Trophoblast cell (in vitro differentiated cells and primary cell): ENCODE data around the gene TMEM38B.
"Not testable (repeated sequence)": the region's sequence is repeated elsewhere in the genome, so short reads cannot be mapped to it uniquely, and the experiment has no call there.

Experiments
- DNase-seq, 2 donors: peaks; one replicate each; pipeline ENCODE4 v3.0.0-alpha.2; 2016
- H2AFZ ChIP-seq: 2 replicates; pipeline ENCODE4 v1.6.1; 2013; ENCODE audit warnings: low read length, moderate library complexity, mild to moderate bottlenecking; ENCODE audit not compliant: insufficient read depth, poor library complexity
- H2AK5ac ChIP-seq: 2 replicates; pipeline ENCODE4 v1.6.1; 2013; ENCODE audit warnings: mild to moderate bottlenecking, low read length
- H2BK120ac ChIP-seq: 2 replicates; pipeline ENCODE4 v1.6.1; 2013; ENCODE audit warnings: low read length, mild to moderate bottlenecking, moderate library complexity; ENCODE audit not compliant: insufficient read depth, poor library complexity
- H2BK12ac ChIP-seq: 2 replicates; pipeline ENCODE4 v1.6.1; 2013; ENCODE audit warnings: mild to moderate bottlenecking, low read length, moderate library complexity
- H2BK5ac ChIP-seq: 2 replicates; pipeline ENCODE4 v1.6.1; 2013; ENCODE audit warnings: low read length, low read depth, moderate library complexity, mild to moderate bottlenecking; ENCODE audit not compliant: poor library complexity
- H3K14ac ChIP-seq: 2 replicates; pipeline ENCODE4 v1.6.1; 2013; ENCODE audit warnings: mild to moderate bottlenecking, low read length
- H3K18ac ChIP-seq: 2 replicates; pipeline ENCODE4 v1.6.1; 2013; ENCODE audit warnings: mild to moderate bottlenecking, low read length
- H3K23ac ChIP-seq: 2 replicates; pipeline ENCODE4 v1.6.1; 2013; ENCODE audit warnings: low read length
- H3K27ac ChIP-seq: 2 replicates; pipeline ENCODE4 v1.5.1; 2013; ENCODE audit warnings: low read depth, mild to moderate bottlenecking, inconsistent platforms, low read length, moderate library complexity
- H3K27me3 ChIP-seq: 2 replicates; pipeline ENCODE4 v1.6.1; 2013; ENCODE audit warnings: inconsistent platforms, mild to moderate bottlenecking, low read length, moderate library complexity; ENCODE audit not compliant: insufficient read depth
- H3K36me3 ChIP-seq, 2 experiments: 1 replicate in 1 of 2; 2 replicates in 1 of 2; pipeline ENCODE4 v1.6.1; 2013; ENCODE audit warnings: low read length in 2 of 2, mild to moderate bottlenecking in 2 of 2, moderate library complexity in 1 of 2; ENCODE audit not compliant: insufficient read depth in 2 of 2, control insufficient read depth in 1 of 2
- H3K4ac ChIP-seq: 2 replicates; pipeline ENCODE4 v1.6.1; 2013; ENCODE audit warnings: low read depth, mild to moderate bottlenecking, low read length, moderate library complexity
- H3K4me1 ChIP-seq, 2 experiments: 1 replicate in 1 of 2; 2 replicates in 1 of 2; pipeline ENCODE4 v1.6.1; 2013; ENCODE audit warnings: low read length in 2 of 2, mild to moderate bottlenecking in 2 of 2, moderate library complexity in 1 of 2; ENCODE audit not compliant: insufficient read depth in 2 of 2, control insufficient read depth in 1 of 2
- H3K4me2 ChIP-seq: 2 replicates; pipeline ENCODE4 v1.6.1; 2013; ENCODE audit warnings: inconsistent platforms, mild to moderate bottlenecking, low read length, moderate library complexity
- H3K4me3 ChIP-seq: 2 replicates; pipeline ENCODE4 v1.5.1; 2013; ENCODE audit warnings: mild to moderate bottlenecking, low read depth, low read length, inconsistent platforms
- H3K79me1 ChIP-seq: one replicate; pipeline ENCODE4 v1.6.1; 2013; ENCODE audit warnings: low read length
- H3K79me2 ChIP-seq: 2 replicates; pipeline ENCODE4 v1.6.1; 2013; ENCODE audit warnings: low read length, mild to moderate bottlenecking; ENCODE audit not compliant: control insufficient read depth, insufficient read depth, poor library complexity
- H3K9ac ChIP-seq: 2 replicates; pipeline ENCODE4 v1.6.1; 2013; ENCODE audit warnings: mild to moderate bottlenecking, low read length
- H3K9me3 ChIP-seq: 2 replicates; pipeline ENCODE4 v1.6.1; 2013; ENCODE audit warnings: low read depth, mild to moderate bottlenecking, control low read depth, inconsistent platforms, low read length; ENCODE audit not compliant: insufficient read depth
- H4K12ac ChIP-seq: 2 replicates; pipeline ENCODE4 v1.6.1; 2013; ENCODE audit warnings: low read depth, mild to moderate bottlenecking, low read length, moderate library complexity
- H4K8ac ChIP-seq: 2 replicates; pipeline ENCODE4 v1.6.1; 2013; ENCODE audit warnings: low read depth, mild to moderate bottlenecking, low read length, moderate library complexity
- H4K91ac ChIP-seq: one replicate; pipeline ENCODE4 v1.6.1; 2013; ENCODE audit warnings: low read depth, mild to moderate bottlenecking, low read length, moderate library complexity
- WGBS: extraction: QIAGEN DNeasy Blood & Tissue Kit; methylation state at CpG from one replicate; pipeline ENCODE4 v1.1.7; 2013; ENCODE audit warnings: missing lambda C conversion rate; ENCODE audit not compliant: insufficient read length, insufficient coverage; ENCODE audit errors: extremely low coverage; 5-methylcytosine and 5-hydroxymethylcytosine counted together

TMEM38B gene

DNA sequence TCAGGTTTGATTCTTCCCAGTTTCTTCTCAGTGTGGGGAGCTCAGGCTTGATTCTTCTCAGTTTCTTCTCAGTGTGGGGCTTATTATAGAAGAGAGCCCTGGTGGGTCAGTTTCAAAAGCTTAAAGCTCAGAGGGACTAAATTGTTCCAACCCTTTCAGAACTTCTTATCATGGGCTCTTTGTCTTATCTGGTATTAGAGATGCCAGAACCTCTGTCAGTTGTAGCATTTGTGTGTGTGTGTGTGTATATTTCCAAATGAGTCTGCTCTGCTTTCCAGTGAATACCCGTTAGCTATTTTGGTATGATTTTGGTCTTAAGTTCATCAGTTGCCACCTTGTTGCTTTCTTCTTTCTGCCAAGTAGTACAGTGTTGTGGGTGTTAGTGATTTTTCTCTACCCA, 21.8 kb downstream of the TMEM38B start:
- Histone ChIP-seq H3K9ac (no peak overlapping the region), H3K9me3 (peaks cover 2% of the 10 kb centered on the region), H3K4me2 (no peak overlapping the region), H3K14ac (no peak overlapping the region), H3K27me3 (no peaks in the 10 kb centered on the region), H3K4ac (no peak overlapping the region), H4K91ac (no peak overlapping the region), H3K79me1 (no peaks in the 10 kb centered on the region), H4K12ac (no peak overlapping the region), H3K4me3 (no peak overlapping the region), H3K36me3 (no peaks in the 10 kb centered on the region), H3K18ac (no peak overlapping the region), H3K23ac (no peak overlapping the region), H3K79me2 (no peaks in the 10 kb centered on the region), H2AFZ (no peak overlapping the region), H4K8ac (no peak overlapping the region), H3K27ac (no peak overlapping the region), H2AK5ac (no peak overlapping the region), H2BK12ac (no peak overlapping the region), H3K4me1 (no peaks in the 10 kb centered on the region), H2BK120ac (no peak overlapping the region), H2BK5ac (no peak overlapping the region)
- no CpG with 5 or more reads among the region's 1 CpG for WGBS
- no peak for DNase-seq

DNA sequence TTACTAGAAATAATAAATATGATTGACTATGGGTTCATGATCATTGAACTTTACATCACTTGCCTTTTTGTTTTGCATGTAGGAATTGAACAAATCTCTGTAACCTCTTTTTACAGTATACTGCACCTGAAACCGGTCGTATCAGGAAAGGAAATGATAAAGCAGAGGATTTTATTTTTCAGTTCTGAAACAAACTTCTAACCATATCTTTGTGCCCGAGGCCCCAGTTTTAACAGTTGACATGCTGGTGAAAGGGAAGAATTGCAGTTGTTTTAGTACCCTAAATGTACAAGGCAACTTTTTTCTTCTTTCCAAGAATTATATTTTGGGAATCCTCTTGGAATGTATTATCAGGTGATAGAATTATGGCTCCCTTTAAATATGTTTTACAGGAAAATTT, 27.8 kb downstream of the TMEM38B start:
- Histone ChIP-seq H3K4me1 (no peaks in the 10 kb centered on the region), H3K79me2 (no peaks in the 10 kb centered on the region), H2BK120ac (no peak overlapping the region), H3K9ac (no peak overlapping the region), H4K12ac (no peak overlapping the region), H3K4me3 (no peak overlapping the region), H3K27ac (no peak overlapping the region), H2AK5ac (no peak overlapping the region), H3K14ac (no peak overlapping the region), H3K9me3 (no peaks in the 10 kb centered on the region), H2BK12ac (no peak overlapping the region), H3K79me1 (no peaks in the 10 kb centered on the region), H3K4me2 (no peak overlapping the region), H3K27me3 (no peaks in the 10 kb centered on the region), H4K91ac (no peak overlapping the region), H3K23ac (no peak overlapping the region), H3K18ac (no peak overlapping the region), H2AFZ (no peak overlapping the region), H2BK5ac (no peak overlapping the region), H3K36me3 (no peaks in the 10 kb centered on the region), H4K8ac (no peak overlapping the region), H3K4ac (no peak overlapping the region)
- no peak for DNase-seq
- WGBS: no CpG with 5 or more reads among the region's 3 CpGs

DNA sequence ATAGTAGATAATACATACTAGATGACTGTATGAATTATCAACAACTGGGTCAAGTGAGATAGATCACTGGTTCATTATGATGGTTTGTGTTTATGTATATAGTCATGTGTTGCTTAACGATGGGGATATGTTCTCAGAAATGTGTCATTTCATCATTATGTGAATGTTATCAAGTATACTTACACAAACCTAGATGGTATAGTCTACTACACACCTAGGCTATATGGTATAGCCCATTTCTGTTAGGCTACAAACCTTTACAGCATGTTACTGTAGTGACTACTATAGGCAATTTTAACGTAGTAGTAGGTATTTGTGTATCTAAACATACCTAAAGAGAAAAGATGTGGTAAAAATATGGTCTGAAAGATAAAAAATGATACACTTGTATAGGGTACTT, 31.0 kb downstream of the TMEM38B start:
- no CpG with 5 or more reads among the region's 2 CpGs for WGBS
- no peak overlapping the region for H3K14ac ChIP-seq
- H4K91ac ChIP-seq: no peak overlapping the region
- H3K4me3 ChIP-seq: no peak overlapping the region
- no peaks in the 10 kb centered on the region for H3K4me1 ChIP-seq
- no peak overlapping the region for H2AFZ ChIP-seq
- H3K4me2 ChIP-seq: no peak overlapping the region
- H3K79me1 ChIP-seq: no peaks in the 10 kb centered on the region
- no peak overlapping the region for H3K4ac ChIP-seq
- H2BK120ac ChIP-seq: no peak overlapping the region
- H3K9ac ChIP-seq: no peak overlapping the region
- H4K8ac ChIP-seq: no peak overlapping the region
- no peak overlapping the region for H4K12ac ChIP-seq
- no peak overlapping the region for H3K27ac ChIP-seq
- H3K23ac ChIP-seq: no peak overlapping the region
- H3K27me3 ChIP-seq: no peaks in the 10 kb centered on the region
- H3K9me3 ChIP-seq: no peaks in the 10 kb centered on the region
- no peaks in the 10 kb centered on the region for H3K36me3 ChIP-seq
- no peak for DNase-seq
- H2BK12ac ChIP-seq: no peak overlapping the region
- no peaks in the 10 kb centered on the region for H3K79me2 ChIP-seq
- H3K18ac ChIP-seq: no peak overlapping the region
- no peak overlapping the region for H2BK5ac ChIP-seq
- H2AK5ac ChIP-seq: no peak overlapping the region

DNA sequence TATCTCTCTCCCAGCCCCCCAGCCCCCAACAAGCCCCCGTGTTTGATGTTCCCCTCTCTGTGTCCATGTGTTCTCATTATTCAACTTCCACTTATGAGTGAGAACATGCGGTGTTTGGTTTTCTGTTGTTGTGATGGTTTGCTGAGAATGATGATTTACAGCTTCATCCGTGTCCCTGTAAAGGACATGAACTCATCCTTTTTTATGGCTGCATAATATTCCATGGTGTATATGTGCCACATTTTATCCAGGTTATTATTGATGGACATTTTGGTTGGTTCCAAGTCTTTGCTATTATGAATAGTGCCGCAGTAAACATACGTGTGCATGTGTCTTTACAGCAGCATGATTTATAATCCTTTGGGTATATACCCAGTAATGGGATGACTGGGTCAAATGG, 33.9 kb downstream of the TMEM38B start:
- H3K27me3 ChIP-seq, H3K27ac ChIP-seq, H2BK5ac ChIP-seq, H4K12ac ChIP-seq, H2BK120ac ChIP-seq, H3K18ac ChIP-seq, H2AK5ac ChIP-seq, H3K9ac ChIP-seq, H3K36me3 ChIP-seq, H4K8ac ChIP-seq, H4K91ac ChIP-seq, H3K4me1 ChIP-seq, H3K79me1 ChIP-seq, DNase-seq, H3K79me2 ChIP-seq, H3K23ac ChIP-seq, H2BK12ac ChIP-seq, H2AFZ ChIP-seq, H3K9me3 ChIP-seq, H3K14ac ChIP-seq, H3K4me3 ChIP-seq, H3K4ac ChIP-seq, H3K4me2 ChIP-seq: not testable (repeated sequence)
- WGBS: no CpG with 5 or more reads among the region's 5 CpGs
